Spleen (tissue), 7 donors: ENCODE measurements around the gene OR51B4.

Experiments
- POLR2A ChIP-seq, 3 donors: fragments of 450-650 bp; IDR thresholded peaks; one replicate each; pipeline ENCODE4 v1.5.1; 2017; ENCODE audit warnings: antibody characterized with exemption in 3 of 3, mild to moderate bottlenecking in 1 of 3
- POLR2AphosphoS5 ChIP-seq, 3 donors: sonication (generic); formaldehyde crosslinking; IDR thresholded peaks; one replicate each; pipeline ENCODE4 v1.5.1; 2017; ENCODE audit warnings: antibody characterized with exemption in 3 of 3
- TF ChIP-seq, protein P1 (sequence below), 11 experiments: fragments of 200-600 bp in 7 of 11; fragments of 450-650 bp in 4 of 11; sonication (generic) in 4 of 11; IDR thresholded peaks in 8 of 11; conservative IDR thresholded peaks in 3 of 11; 1 replicate in 7 of 11; 2 replicates in 4 of 11; pipeline versions ENCODE4 v1.4.0 to v1.8.0; 2016 to 2021; ENCODE audit warnings: antibody characterized with exemption in 11 of 11, inconsistent platforms in 4 of 11, mild to moderate bottlenecking in 1 of 11
- donor health status: DM: no; HTN: no; CAD: no; lungs with moderate emphysema.
- donor health status: DM: no; HTN: no; CAD: no.
- donor health status: DM: no; HTN: no; CAD: no.

DNA sequence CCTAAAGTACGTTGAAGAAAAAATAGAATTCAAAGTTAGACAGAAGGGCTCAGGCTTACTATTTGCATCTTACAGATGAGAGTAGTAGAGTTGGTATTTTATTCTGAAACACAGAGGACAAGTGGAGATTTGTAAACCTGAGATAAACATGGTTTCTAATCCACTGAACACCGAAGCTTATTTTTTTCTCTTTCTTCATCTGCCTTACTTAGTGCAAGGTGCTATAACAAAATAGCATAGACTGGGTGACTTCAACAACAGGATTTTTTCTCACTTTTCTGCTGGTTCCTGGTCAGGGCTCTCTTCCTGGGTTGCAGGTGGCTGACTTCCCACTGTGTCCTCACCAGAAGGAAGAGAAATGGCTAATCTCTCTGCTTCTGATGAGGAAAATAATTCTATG is 50.0 kb downstream of the OR51B4 start:
- TF ChIP-seq, protein P1, sequence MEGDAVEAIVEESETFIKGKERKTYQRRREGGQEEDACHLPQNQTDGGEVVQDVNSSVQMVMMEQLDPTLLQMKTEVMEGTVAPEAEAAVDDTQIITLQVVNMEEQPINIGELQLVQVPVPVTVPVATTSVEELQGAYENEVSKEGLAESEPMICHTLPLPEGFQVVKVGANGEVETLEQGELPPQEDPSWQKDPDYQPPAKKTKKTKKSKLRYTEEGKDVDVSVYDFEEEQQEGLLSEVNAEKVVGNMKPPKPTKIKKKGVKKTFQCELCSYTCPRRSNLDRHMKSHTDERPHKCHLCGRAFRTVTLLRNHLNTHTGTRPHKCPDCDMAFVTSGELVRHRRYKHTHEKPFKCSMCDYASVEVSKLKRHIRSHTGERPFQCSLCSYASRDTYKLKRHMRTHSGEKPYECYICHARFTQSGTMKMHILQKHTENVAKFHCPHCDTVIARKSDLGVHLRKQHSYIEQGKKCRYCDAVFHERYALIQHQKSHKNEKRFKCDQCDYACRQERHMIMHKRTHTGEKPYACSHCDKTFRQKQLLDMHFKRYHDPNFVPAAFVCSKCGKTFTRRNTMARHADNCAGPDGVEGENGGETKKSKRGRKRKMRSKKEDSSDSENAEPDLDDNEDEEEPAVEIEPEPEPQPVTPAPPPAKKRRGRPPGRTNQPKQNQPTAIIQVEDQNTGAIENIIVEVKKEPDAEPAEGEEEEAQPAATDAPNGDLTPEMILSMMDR (IDR thresholded peaks at IDR 0.05 in 8 of 11, conservative IDR thresholded peaks at IDR 0.05 in 3 of 11) = no peak
- TF ChIP-seq POLR2A (IDR thresholded peaks at IDR 0.05) (no peak), POLR2AphosphoS5 (IDR thresholded peaks at IDR 0.05) (no peak)
